Stimulated activated CD4-positive, alpha-beta T cell treated with anti-CD3 and anti-CD28 coated beads, Interleukin-1b, Interleukin-23, amount 100 ng/mL, for 48 hours (primary cell): ENCODE data around the gene TIMM17A.
"Not testable (repeated sequence)": the region's sequence is repeated elsewhere in the genome, so short reads cannot be mapped to it uniquely, and the experiment has no call there.

Source experiments
- DNase-seq: peaks from one replicate; pipeline ENCODE4 v3.0.0-alpha.2; 2020

Gene TIMM17A

DNA sequence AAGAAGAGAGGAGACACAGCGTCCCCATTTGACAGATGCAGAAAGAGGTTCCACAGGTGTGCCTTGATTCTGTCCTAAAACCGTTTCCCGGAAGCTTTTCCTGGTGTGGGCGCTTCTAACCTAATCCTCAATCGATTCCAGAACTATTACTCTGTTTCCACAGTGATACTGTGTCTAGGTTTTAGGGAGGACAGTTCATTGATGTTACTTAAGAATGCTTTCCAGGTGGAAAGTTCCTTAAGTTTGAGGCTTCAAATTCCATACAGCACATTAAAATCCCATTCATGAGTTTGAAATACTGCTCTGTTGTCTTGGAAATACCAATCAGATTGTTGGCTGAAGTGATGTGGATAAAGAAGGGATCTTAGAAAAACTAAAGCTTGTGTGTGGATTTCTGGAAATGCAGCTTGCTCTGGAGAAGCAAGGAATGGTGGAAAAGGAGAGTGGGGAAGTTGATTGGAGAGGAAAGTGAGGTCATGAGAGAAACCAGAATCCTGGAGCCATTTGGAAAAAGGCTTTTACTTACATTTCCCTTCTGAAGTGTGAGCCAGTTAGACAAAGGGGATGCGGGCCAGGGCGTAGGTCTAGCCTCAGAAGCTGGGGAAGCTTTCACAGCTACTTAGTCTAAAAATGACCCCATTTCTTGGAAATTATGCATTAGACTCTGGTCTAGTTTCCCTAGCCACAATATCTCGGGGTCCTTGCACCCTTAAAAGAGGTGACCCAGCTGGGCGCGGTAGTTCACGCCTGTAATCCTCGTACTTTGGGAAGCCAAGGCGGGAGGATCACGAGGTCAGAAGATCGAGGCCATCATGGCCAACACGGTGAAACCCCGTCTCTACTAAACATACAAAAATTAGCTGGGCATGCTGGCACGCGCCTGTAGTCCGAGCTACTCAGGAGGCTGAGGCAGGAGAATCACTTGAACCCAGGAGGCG is 61.8 kb downstream of the TIMM17A start:
- DNase-seq = no peak

DNA sequence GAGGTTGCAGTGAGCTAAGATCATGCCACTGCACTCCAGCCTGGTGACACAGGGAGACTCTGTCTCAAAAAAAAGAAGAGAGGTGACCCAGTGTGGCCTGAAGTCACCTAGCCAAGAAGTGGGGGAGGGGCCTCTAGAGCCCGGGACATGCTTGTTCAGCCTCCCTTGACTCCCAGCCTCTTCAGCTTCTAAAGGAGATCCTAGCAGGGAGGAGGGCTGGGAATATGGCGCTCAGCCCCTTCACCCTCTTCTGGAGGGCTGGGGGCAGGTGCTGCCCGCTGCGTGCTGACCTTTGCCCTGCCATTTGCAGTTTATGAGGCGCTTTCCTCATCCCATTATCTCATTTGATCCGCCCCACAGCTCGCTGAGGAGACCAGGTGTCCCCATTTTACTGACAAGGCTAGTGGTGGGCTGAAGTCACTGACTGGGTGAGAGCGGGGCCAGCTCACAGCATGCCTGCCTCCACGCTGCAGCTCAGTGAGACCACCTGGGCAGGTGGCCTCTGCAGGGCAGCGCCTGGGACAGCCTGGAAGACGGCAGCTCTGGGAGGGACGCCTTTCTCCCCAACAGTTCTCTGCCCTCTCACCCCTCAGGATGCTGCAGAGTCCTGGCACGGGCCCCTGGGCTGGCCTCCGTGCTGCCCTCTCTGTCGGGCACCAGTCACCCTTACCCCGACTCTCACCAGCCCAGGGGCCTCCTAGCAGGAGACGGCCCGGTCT is 62.6 kb downstream of the TIMM17A start:
- DNase-seq = no peak

DNA sequence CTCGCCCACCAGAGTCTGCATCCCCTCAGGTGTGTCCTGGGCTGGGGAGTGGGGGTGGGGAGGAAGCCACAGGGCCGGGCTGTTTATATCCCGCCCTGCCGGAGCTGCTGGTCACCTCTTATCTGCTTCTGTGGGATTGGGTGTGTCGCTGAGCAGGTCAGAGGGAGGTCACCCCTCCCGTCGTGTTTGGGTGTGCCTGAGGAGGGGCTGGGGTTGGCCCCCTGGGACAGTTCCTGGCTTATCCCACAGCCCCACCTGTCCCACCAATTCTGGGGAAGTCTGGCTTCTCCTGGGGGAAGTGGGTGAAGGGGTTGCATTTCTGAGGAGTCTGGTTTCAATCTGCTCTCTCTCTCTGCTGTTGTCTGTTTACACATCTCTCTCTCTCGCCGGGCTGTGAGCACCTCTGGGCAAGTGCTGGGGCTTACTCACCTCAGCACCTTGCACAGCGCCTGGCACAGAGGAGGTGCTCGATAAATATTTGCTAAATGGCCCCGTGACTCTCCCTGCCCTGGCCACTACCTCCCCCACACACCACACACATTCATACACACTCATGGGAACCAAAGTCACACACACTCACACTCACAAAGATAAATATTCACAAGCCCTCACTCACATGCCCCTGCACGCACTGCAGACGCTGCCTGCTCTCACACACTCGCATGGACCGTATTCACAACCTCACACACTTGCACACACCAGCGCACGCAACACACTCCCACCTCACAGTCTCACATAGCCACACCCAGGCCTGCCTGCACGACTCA is 63.3 kb downstream of the TIMM17A start:
- DNase-seq = no peak

DNA sequence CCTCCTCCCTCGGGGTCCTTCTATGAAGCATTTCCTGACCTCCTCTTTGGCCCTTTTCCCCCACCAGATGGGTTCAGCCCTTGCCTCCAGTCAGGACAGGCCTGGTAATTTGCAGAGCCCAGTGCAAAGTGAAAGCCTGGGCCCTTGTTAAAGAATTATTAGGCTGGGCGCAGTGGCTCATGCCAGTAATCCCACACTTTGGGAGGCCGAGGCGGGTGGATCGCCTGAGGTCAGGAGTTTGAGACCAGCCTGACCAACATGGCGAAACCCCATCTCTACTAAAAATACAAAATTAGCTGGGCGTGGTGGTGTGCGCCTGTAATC is 63.9 kb downstream of the TIMM17A start:
- not testable (repeated sequence) for DNase-seq
